ENCODE results near the gene RASEF.

GRCh38 chr9:83106263-83106662, 43.3 kb upstream of the RASEF start:
- TF ChIP-seq, protein P1, sequence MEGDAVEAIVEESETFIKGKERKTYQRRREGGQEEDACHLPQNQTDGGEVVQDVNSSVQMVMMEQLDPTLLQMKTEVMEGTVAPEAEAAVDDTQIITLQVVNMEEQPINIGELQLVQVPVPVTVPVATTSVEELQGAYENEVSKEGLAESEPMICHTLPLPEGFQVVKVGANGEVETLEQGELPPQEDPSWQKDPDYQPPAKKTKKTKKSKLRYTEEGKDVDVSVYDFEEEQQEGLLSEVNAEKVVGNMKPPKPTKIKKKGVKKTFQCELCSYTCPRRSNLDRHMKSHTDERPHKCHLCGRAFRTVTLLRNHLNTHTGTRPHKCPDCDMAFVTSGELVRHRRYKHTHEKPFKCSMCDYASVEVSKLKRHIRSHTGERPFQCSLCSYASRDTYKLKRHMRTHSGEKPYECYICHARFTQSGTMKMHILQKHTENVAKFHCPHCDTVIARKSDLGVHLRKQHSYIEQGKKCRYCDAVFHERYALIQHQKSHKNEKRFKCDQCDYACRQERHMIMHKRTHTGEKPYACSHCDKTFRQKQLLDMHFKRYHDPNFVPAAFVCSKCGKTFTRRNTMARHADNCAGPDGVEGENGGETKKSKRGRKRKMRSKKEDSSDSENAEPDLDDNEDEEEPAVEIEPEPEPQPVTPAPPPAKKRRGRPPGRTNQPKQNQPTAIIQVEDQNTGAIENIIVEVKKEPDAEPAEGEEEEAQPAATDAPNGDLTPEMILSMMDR (IDR thresholded peaks at IDR 0.05; ENCODE audit: low read depth, low read length, poor library complexity, severe bottlenecking), result no peak
- TF ChIP-seq EZH2phosphoT487 (IDR thresholded peaks at IDR 0.05; ENCODE audit: borderline replicate concordance, low read length), result no peak

Data from DOHH2 (cell line).